OCI-LY7 (cell line): ENCODE data around the gene PFN4.

ENCODE experiments used
- CTCF ChIP-seq: fragments of 200-600 bp; sonication (generic); conservative IDR thresholded peaks from 2 replicates; pipeline ENCODE4 v1.5.1; 2014; ENCODE audit warnings: mild to moderate bottlenecking, antibody characterized with exemption, low read length, moderate library complexity, mixed read lengths
- EZH2phosphoT487 ChIP-seq: fragments of 200-600 bp; sonication (generic); IDR thresholded peaks from 2 replicates; pipeline ENCODE4 v1.6.1; 2018; ENCODE audit warnings: low read depth, borderline replicate concordance, mild to moderate bottlenecking, mixed run types, antibody characterized with exemption, low read length, moderate library complexity, mixed read lengths

- TF ChIP-seq CTCF (no peak), EZH2phosphoT487 (no peak)
These were observed 1.7 kb downstream of the PFN4 start for GRCh38 chr2:24121469-24121868.
